SU-DHL-6 (cell line): Measurements from ENCODE around the gene USF1.

Experiments
- CTCF ChIP-seq: fragments of 200-600 bp; sonication (generic); IDR thresholded peaks from one replicate; pipeline ENCODE4 v1.5.1; 2017; ENCODE audit warnings: antibody characterized with exemption, mild to moderate bottlenecking, low read length, moderate library complexity; ENCODE audit not compliant: insufficient read depth, poor library complexity, severe bottlenecking
- EZH2phosphoT487 ChIP-seq: fragments of 200-600 bp; sonication (generic), shearing (Covaris generic); conservative IDR thresholded peaks from 2 replicates; pipeline ENCODE4 v1.6.1; 2018; ENCODE audit warnings: mild to moderate bottlenecking, antibody characterized with exemption, low read length, moderate library complexity, mixed read lengths

GRCh38 chr1:161095230-161095629, 49.5 kb upstream of the USF1 start:
- no peak for TF ChIP-seq CTCF
- TF ChIP-seq EZH2phosphoT487 = no peak
